Lower leg skin (tissue), 4 donors: ENCODE results near the gene LRTM1. TPM values are rescaled to one million over a fixed set of nuclear protein-coding genes. Genes with fewer than 3 reads are reported as not detected.

ENCODE experiments used
- DNase-seq, 2 donors: peaks; one replicate each; pipeline ENCODE4 v3.0.0-alpha.2; 2019; ENCODE audit warnings: low spot score in 2 of 2
- H3K4me3 ChIP-seq: fragments of 200-600 bp; sonication (generic); 2 replicates; pipeline ENCODE4 v1.5.1; 2017; ENCODE audit warnings: mild to moderate bottlenecking, low read depth; ENCODE audit not compliant: poor library complexity, severe bottlenecking
- CTCF ChIP-seq, 3 donors: fragments of 450-650 bp; IDR thresholded peaks; one replicate each; pipeline ENCODE4 v1.5.1; 2016; ENCODE audit warnings: antibody characterized with exemption in 3 of 3, mild to moderate bottlenecking in 3 of 3, moderate library complexity in 2 of 3
- POLR2A ChIP-seq, 2 donors: fragments of 450-650 bp; IDR thresholded peaks; one replicate each; pipeline ENCODE4 v1.6.1; 2016 to 2017; ENCODE audit warnings: antibody characterized with exemption in 2 of 2, mild to moderate bottlenecking in 1 of 2, moderate library complexity in 1 of 2
- WGBS, 2 donors: methylation state at CpG; one replicate each; pipeline ENCODE4 v1.1.5; 2018; 5-methylcytosine and 5-hydroxymethylcytosine counted together
- intact Hi-C: fragments of 100-400 bp; cut with DNase I; formaldehyde crosslinking; loops from one replicate; pipeline ENCODE4 v1.15.0; 2023; ENCODE audit warnings: low total_unique reads
- total RNA-seq, 4 donors: library from RNA; depleted of rRNA; stranded (reverse); fragments of >200 nt; gene quantifications; one replicate each; pipeline ENCODE4 v1.1.0, GENCODE V29; 2016

Gene LRTM1
- total RNA-seq, 4 donors from 2014 or later: not detected

GRCh38 chr3:54870423-54870822, 57.4 kb downstream of the LRTM1 start:
- TF ChIP-seq POLR2A (IDR thresholded peaks at IDR 0.05) (no peak), CTCF (IDR thresholded peaks at IDR 0.05) (no peak)
- H3K4me3 ChIP-seq: no peak overlapping the region
- DNase-seq: no peak
- 40 to 51% methylated on average over 7 of the region's 7 CpGs for WGBS, 2 donors
- intact Hi-C loops: no loop called here
